ENCODE results near the gene LRRN4CL. TPM values are rescaled to one million over a fixed set of nuclear protein-coding genes. Genes with fewer than 3 reads are reported as not detected.

Gene LRRN4CL
- total RNA-seq, 1 donor from 2014 or later, result 1.8 TPM

GRCh38 chr11:62649486-62649885 lies 39.8 kb downstream of the LRRN4CL start:
- DNase-seq, result no peak
- no peak overlapping the region for H3K27ac Mint-ChIP-seq (ENCODE audit: unreplicated experiment)
- H3K27me3 Mint-ChIP-seq (ENCODE audit: unreplicated experiment), result peaks cover 9% of the 10 kb centered on the region
- peaks cover 13% of the 10 kb centered on the region for H3K9me3 Mint-ChIP-seq (ENCODE audit: unreplicated experiment)
- H3K4me3 Mint-ChIP-seq (ENCODE audit: unreplicated experiment), result no peak overlapping the region
- H3K36me3 Mint-ChIP-seq (ENCODE audit: unreplicated experiment), result no peaks in the 10 kb centered on the region
- H3K4me1 Mint-ChIP-seq (ENCODE audit: low read depth, unreplicated experiment), result peaks cover 15% of the 10 kb centered on the region
- no peak for TF ChIP-seq CTCF (IDR thresholded peaks at IDR 0.05; ENCODE audit: partially characterized antibody, unreplicated experiment)

GRCh38 chr11:62648967-62649364 lies 40.4 kb downstream of the LRRN4CL start:
- Mint-ChIP-seq H3K9me3 (ENCODE audit: unreplicated experiment) (peaks cover 13% of the 10 kb centered on the region), H3K36me3 (ENCODE audit: unreplicated experiment) (no peaks in the 10 kb centered on the region), H3K4me3 (ENCODE audit: unreplicated experiment) (no peak overlapping the region), H3K4me1 (ENCODE audit: low read depth, unreplicated experiment) (peaks cover 15% of the 10 kb centered on the region), H3K27ac (ENCODE audit: unreplicated experiment) (no peak overlapping the region), H3K27me3 (ENCODE audit: unreplicated experiment) (peaks cover 9% of the 10 kb centered on the region)
- no peak for DNase-seq
- no peak for TF ChIP-seq CTCF (IDR thresholded peaks at IDR 0.05; ENCODE audit: partially characterized antibody, unreplicated experiment)

GRCh38 chr11:62648185-62648966 lies 41.0 kb downstream of the LRRN4CL start:
- peaks cover 10% of the 10 kb centered on the region for H3K9me3 Mint-ChIP-seq (ENCODE audit: unreplicated experiment)
- peaks cover 9% of the 10 kb centered on the region for H3K27me3 Mint-ChIP-seq (ENCODE audit: unreplicated experiment)
- no peak for DNase-seq
- no peak overlapping the region for H3K4me3 Mint-ChIP-seq (ENCODE audit: unreplicated experiment)
- no peak for TF ChIP-seq CTCF (IDR thresholded peaks at IDR 0.05; ENCODE audit: partially characterized antibody, unreplicated experiment)
- H3K36me3 Mint-ChIP-seq (ENCODE audit: unreplicated experiment), result no peaks in the 10 kb centered on the region
- H3K4me1 Mint-ChIP-seq (ENCODE audit: low read depth, unreplicated experiment), result peaks cover 15% of the 10 kb centered on the region
- no peak overlapping the region for H3K27ac Mint-ChIP-seq (ENCODE audit: unreplicated experiment)

GRCh38 chr11:62647609-62648005 lies 41.7 kb downstream of the LRRN4CL start:
- no peaks in the 10 kb centered on the region for H3K36me3 Mint-ChIP-seq (ENCODE audit: unreplicated experiment)
- TF ChIP-seq CTCF (IDR thresholded peaks at IDR 0.05; ENCODE audit: partially characterized antibody, unreplicated experiment), result no peak
- H3K27me3 Mint-ChIP-seq (ENCODE audit: unreplicated experiment), result peaks cover 9% of the 10 kb centered on the region
- DNase-seq, result no peak
- no peak overlapping the region for H3K27ac Mint-ChIP-seq (ENCODE audit: unreplicated experiment)
- H3K4me1 Mint-ChIP-seq (ENCODE audit: low read depth, unreplicated experiment), result peaks cover 14% of the 10 kb centered on the region
- no peak overlapping the region for H3K4me3 Mint-ChIP-seq (ENCODE audit: unreplicated experiment)
- peaks cover 7% of the 10 kb centered on the region for H3K9me3 Mint-ChIP-seq (ENCODE audit: unreplicated experiment)

GRCh38 chr11:62646825-62647608 lies 42.3 kb downstream of the LRRN4CL start:
- no peak for TF ChIP-seq CTCF (IDR thresholded peaks at IDR 0.05; ENCODE audit: partially characterized antibody, unreplicated experiment)
- H3K27ac Mint-ChIP-seq (ENCODE audit: unreplicated experiment), result no peak overlapping the region
- H3K9me3 Mint-ChIP-seq (ENCODE audit: unreplicated experiment), result peaks cover 7% of the 10 kb centered on the region
- DNase-seq, result no peak
- H3K36me3 Mint-ChIP-seq (ENCODE audit: unreplicated experiment), result no peaks in the 10 kb centered on the region
- peaks cover 8% of the 10 kb centered on the region for H3K27me3 Mint-ChIP-seq (ENCODE audit: unreplicated experiment)
- peak overlapping the region; percentile 99 for H3K4me3 Mint-ChIP-seq (ENCODE audit: unreplicated experiment)
- peaks cover 10% of the 10 kb centered on the region for H3K4me1 Mint-ChIP-seq (ENCODE audit: low read depth, unreplicated experiment)
